Right ventricle myocardium superior (tissue), 1 donor: Measurements from ENCODE around the gene NOS1AP. TPM values are rescaled to one million over a fixed set of nuclear protein-coding genes. Genes with fewer than 3 reads are reported as not detected.

Experiments
- ATAC-seq: fragments of 200-7000 bp; cut with Tn5 transposase; one replicate; pipeline ENCODE4 v1.9.1; 2020; ENCODE audit warnings: mild to moderate bottlenecking; ENCODE audit not compliant: poor library complexity
- DNase-seq: peaks from one replicate; pipeline ENCODE4 v3.0.0-alpha.2; 2020
- intact Hi-C: fragments of 100-400 bp; cut with DNase I; formaldehyde crosslinking; loops from one replicate; pipeline ENCODE4 v1.11.2; 2022
- total RNA-seq: library from RNA; stranded (reverse); fragmentation: NEBNext Ultra II Directional; extraction: Animal tissue kit (Norgen Biotek cat#: 25700); gene quantifications from one replicate; pipeline ENCODE4 v1.2.1, GENCODE V29; 2021
- donor health status: DM: no; HTN: yes; CAD: no; lungs with severe emphysema.

The NOS1AP gene
- total RNA-seq, 1 donor from 2014 or later: 4.6 TPM

- ATAC-seq: no peak
- intact Hi-C loops: no loop called here
- DNase-seq: no peak
These were observed 184.3 kb downstream of the NOS1AP start for GRCh38 chr1:162253790-162254189.

- intact Hi-C loops: no loop called here
- no peak for DNase-seq
- ATAC-seq: no peak
These were observed 186.8 kb downstream of the NOS1AP start for GRCh38 chr1:162256287-162256686.

DNA sequence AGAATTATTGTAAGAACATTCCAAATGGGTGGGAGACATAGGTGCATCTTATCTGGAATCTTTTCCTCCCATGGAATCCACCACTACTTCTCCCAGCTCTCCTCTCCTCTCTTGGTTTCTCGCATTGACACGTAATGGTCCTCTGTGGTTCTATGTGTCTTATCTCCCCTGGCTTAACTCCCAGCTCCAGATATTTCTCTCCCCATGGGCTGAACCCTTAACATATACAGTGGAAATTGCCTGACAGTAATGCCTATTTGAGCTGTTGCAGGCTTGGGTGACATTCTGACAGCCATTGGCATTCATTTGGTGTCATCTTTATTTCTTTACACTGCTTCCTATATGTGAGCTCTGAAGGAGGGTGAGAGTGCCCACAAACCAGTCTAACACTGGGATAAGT is 188.9 kb downstream of the NOS1AP start:
- DNase-seq (no peak), ATAC-seq (no peak)
- intact Hi-C loops: no loop called here

DNA sequence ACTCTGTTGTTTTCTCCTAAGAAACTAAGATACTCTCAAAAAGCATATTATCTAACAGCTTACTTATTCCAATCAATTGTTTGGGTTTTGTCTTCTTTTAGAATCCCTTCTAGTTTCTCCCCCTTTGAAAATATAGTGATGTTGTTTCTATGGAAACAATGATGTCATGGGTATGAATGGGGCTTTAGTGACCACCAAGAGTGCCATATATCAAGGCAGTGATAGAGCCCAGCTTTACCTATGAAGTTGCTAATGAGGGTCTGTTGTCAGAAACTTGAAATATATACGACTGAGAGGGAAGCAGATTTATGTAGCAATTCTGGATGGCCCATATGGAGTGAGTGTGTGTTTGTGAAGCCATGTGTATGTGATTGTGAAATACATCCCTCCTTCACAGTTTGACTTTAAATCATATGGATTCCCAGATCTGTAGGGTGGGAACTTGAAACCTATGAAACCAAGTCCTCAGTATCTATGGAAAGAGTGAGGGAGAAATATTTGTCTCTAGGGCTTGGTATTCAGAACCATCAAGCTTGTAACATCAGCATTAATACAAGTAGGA is 190.5 kb downstream of the NOS1AP start:
- DNase-seq (no peak), ATAC-seq (no peak)
- intact Hi-C loops: no loop called here

GRCh38 chr1:162264108-162264507 is 194.6 kb downstream of the NOS1AP start:
- DNase-seq (no peak), ATAC-seq (no peak)
- intact Hi-C loops: no loop called here

DNA sequence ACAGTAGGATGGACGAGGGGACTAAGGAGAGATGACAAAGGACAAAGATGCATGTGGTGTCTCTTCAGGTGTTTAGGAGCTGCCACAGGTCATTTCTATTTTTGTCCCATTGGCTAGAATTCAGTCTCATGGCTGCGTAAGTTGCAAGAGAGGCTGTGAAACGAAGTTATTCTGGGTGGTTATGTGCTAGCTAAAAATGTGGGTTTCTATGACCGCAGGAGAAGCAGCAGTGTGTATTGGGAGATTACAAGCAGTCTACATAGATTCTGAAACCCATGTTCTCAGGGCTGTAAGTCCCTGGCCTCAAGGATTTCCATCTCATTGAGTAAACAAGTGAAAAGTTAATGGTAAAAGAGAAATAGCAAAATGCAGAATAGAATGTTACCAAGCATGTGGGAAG is 196.5 kb downstream of the NOS1AP start:
- intact Hi-C loops: no loop called here
- no peak for DNase-seq
- ATAC-seq: no peak

DNA sequence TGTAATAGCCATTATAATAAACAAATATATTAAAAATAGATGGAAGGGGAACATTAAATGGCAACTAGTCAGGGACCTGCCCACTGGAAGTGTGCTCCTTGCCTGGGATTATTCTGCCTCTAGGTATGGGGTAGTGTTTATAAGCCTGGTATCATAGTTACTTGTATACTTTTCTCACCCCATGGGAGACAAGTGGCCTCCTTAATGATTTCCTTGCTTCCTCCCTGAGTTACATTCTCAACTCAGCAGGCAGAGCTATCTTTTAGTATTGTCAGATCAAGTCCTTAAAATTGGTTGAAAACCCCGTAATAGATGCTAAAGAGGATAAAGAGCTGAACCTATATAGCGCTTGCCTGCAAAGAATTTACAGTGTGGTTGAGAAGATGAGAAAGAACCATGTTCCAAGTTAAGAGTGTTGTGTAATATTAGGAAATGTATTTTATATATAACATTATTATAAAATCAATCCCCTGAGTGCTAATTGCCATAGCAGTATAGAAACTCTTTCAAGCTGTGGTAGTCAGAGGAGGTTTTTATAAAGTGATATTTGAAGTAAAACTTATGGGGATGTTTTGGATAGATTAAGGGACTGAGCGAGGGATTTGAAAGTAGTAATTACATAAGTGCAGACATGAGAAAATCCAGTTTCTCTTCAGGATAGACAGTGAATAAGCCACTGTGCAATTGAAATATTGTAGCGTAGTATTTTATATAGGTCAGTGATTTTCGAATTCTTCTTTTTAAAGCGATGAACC is 200.7 kb downstream of the NOS1AP start:
- intact Hi-C loops: no loop called here
- ATAC-seq: no peak

DNA sequence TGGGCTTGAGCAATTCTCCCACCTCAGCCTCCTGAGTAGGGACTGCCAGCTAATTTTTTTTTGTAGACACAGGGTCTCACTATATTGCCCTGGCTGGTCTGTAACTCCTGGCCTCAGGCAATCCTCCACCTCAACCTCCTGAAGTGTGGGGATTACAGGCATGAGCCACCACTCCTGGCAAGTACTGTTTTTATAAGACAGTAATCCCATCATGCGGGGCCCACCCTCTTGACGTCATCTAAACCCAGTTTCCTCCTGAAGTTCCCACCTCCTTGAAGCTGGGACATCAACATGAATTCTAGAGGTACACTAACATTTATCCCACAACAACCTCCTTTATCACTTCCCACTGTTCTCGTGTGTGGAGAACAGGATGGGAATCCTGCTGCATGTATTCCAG is 202.5 kb downstream of the NOS1AP start:
- DNase-seq (no peak), ATAC-seq (no peak)
- intact Hi-C loops: no loop called here

More for the DNA sequence above, 200.7 kb downstream of the NOS1AP start:
- DNase-seq: no peak

GRCh38 chr1:162272419-162272818 is 202.9 kb downstream of the NOS1AP start:
- ATAC-seq: no peak
- DNase-seq: no peak
- intact Hi-C loops: no loop called here

- ATAC-seq (no peak), DNase-seq (no peak)
- intact Hi-C loops: loop anchor here (5.0 kb wide), 1 partner anchor 218 kb away; no protein-coding TSS in a partner anchor
These were observed 206.2 kb downstream of the NOS1AP start for GRCh38 chr1:162275622-162276175.

DNA sequence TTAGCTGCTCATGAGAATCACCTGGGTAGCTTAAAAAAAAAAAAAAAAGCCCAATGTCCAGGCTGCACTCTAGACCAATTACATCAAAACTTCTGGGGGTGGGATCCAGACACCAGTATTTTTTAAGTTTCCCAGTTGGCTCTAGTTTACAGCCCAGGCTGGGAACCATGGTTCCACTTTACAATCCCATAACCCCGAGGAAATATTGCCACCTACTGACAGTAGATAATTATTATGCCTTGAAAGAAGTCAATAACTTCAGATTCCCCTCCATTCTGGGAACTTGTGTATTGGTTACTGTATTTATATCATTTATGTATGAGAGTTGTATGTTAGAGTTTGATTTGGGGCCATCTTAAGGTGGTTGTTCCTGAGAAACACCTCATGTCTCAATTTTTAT is 207.0 kb downstream of the NOS1AP start:
- DNase-seq (no peak), ATAC-seq (no peak)
- intact Hi-C loops: loop anchor here (5.0 kb wide), 1 partner anchor 219 kb away; no protein-coding TSS in a partner anchor

GRCh38 chr1:162279136-162279498 is 209.6 kb downstream of the NOS1AP start:
- intact Hi-C loops: loop anchor here (5.0 kb wide), 1 partner anchor 222 kb away; no protein-coding TSS in a partner anchor
- peak; percentile 91 for ATAC-seq
- DNase-seq: peak; percentile 62

DNA sequence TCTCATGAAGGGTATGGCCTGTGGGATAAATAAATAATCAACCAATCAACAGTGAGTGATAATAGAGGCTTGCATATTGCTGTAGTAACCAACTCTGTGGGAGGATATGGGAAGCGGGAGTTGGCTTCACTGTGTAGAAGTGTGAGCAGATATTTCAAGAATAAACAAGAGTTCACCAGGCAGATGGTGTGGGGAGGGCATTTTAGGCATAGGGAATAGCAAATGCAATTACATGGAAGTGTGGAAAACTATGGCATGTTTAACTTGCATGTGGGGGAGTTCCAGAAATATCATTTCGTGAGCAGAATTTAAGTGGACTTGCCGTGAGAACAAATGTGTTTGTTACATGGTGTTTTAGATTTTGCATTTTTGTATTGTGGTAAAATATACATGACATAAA is 211.9 kb downstream of the NOS1AP start:
- ATAC-seq: no peak
- intact Hi-C loops: no loop called here
- DNase-seq: no peak

- DNase-seq: peak; percentile 59
- peak; percentile 51 for ATAC-seq
- intact Hi-C loops: no loop called here
These were observed 214.2 kb downstream of the NOS1AP start for GRCh38 chr1:162283657-162284056.

GRCh38 chr1:162284206-162284955 is 214.9 kb downstream of the NOS1AP start:
- ATAC-seq (no peak), DNase-seq (no peak)
- intact Hi-C loops: no loop called here

- DNase-seq: peak; percentile 43
- intact Hi-C loops: no loop called here
- ATAC-seq: peak; percentile 94
These were observed 215.7 kb downstream of the NOS1AP start for GRCh38 chr1:162285149-162285561.

- intact Hi-C loops: no loop called here
- ATAC-seq (no peak), DNase-seq (no peak)
These were observed 221.5 kb downstream of the NOS1AP start for GRCh38 chr1:162291000-162291399.

DNA sequence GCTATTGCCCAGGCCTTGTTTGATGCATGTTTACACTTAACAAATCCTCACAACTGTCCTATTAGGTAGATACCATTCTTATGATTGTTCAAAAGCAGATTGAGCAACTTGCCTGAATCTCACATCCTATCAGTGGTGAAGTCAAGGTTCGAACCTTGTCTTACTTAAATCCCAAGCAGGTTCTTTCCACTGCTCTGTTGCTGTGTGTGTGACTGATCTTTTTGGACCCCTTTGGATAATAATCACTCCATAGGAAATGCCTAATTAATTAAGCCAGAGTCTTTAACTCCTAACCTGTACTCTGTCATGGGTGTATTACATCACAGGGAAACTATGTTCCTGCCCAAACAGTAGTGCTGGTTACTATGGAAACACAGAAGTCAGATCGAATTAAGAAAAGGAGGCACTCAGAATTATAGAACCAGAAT is 222.9 kb downstream of the NOS1AP start:
- intact Hi-C loops: no loop called here
- ATAC-seq: no peak

DNA sequence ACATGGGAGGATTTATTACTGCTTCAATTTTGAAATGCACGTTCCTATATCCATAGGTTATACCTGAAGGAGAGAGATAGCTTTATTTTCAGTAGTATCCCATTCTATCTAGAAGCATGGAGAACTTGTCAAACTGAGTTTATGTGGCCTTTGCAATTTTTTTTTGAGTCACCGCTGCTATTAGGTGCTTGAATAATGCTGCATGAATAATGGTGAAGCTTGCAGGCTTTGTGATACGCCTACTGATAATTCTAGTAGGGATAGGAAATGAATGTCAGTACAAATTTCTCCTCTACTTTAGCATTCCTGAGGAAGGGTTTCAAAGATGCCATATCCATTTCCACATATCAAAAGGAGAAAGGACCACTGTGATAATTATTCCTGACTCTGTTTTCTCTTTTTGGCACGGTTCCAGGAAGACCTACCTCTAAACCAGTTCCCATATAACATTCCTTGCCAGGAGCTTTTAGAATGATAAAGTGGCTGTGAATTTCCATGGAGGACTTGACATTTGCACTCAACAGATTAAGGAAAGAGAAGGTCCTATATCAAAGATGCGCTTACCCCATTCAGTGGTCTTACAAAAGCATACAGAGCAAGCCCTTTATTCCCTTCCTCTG is 223.7 kb downstream of the NOS1AP start:
- intact Hi-C loops: no loop called here
- DNase-seq: no peak
- no peak for ATAC-seq

More for the DNA sequence above, 222.9 kb downstream of the NOS1AP start:
- DNase-seq: no peak
